Activated CD4-positive, alpha-beta memory T cell treated with anti-CD3 and anti-CD28 coated beads for 36 hours (primary cell): ENCODE results near the gene ANAPC2. TPM values are rescaled to one million over a fixed set of nuclear protein-coding genes. Genes with fewer than 3 reads are reported as not detected.

Experiments used
- CTCF ChIA-PET: fragments of 350-600 bp; sonication (Branson Sonifier 250); formaldehyde crosslinking; loops from one replicate; lab custom pipeline; 2021; ENCODE audit warnings: antibody characterized with exemption, inconsistent platforms; lab: Charles Lee
- POLR2A ChIA-PET: fragments of 350-600 bp; sonication (Branson Sonifier 250); formaldehyde crosslinking; loops from one replicate; lab custom pipeline; 2021; ENCODE audit warnings: antibody characterized with exemption; lab: Charles Lee
- DNase-seq: peaks from one replicate; pipeline ENCODE4 v3.0.0-alpha.2; 2020
- H3K27ac Mint-ChIP-seq: one replicate; pipeline ENCODE4 v1.8.0; 2021; ENCODE audit warnings: mixed read lengths
- H3K27me3 Mint-ChIP-seq: one replicate; pipeline ENCODE4 v1.8.0; 2021; ENCODE audit warnings: mixed read lengths
- H3K36me3 Mint-ChIP-seq: one replicate; pipeline ENCODE4 v1.8.0; 2021; ENCODE audit warnings: mixed read lengths
- H3K4me1 Mint-ChIP-seq: one replicate; pipeline ENCODE4 v1.8.0; 2021; ENCODE audit warnings: low read depth, mixed read lengths
- H3K4me3 Mint-ChIP-seq: one replicate; pipeline ENCODE4 v1.8.0; 2021; ENCODE audit warnings: mild to moderate bottlenecking, mixed read lengths
- H3K9me3 Mint-ChIP-seq: one replicate; pipeline ENCODE4 v1.8.0; 2021; ENCODE audit warnings: mixed read lengths
- intact Hi-C: fragments of 100-400 bp; cut with micrococcal nuclease; formaldehyde crosslinking; loops from one replicate; pipeline ENCODE4 v1.15.1; 2023
- total RNA-seq, 2 experiments: library from RNA; stranded (reverse); gene quantifications; one replicate each; pipeline ENCODE4 v1.2.3, GENCODE V29; 2021

ANAPC2 gene
- total RNA-seq, 2 experiments from 2014 or later = 36.3 to 36.9 TPM

DNA sequence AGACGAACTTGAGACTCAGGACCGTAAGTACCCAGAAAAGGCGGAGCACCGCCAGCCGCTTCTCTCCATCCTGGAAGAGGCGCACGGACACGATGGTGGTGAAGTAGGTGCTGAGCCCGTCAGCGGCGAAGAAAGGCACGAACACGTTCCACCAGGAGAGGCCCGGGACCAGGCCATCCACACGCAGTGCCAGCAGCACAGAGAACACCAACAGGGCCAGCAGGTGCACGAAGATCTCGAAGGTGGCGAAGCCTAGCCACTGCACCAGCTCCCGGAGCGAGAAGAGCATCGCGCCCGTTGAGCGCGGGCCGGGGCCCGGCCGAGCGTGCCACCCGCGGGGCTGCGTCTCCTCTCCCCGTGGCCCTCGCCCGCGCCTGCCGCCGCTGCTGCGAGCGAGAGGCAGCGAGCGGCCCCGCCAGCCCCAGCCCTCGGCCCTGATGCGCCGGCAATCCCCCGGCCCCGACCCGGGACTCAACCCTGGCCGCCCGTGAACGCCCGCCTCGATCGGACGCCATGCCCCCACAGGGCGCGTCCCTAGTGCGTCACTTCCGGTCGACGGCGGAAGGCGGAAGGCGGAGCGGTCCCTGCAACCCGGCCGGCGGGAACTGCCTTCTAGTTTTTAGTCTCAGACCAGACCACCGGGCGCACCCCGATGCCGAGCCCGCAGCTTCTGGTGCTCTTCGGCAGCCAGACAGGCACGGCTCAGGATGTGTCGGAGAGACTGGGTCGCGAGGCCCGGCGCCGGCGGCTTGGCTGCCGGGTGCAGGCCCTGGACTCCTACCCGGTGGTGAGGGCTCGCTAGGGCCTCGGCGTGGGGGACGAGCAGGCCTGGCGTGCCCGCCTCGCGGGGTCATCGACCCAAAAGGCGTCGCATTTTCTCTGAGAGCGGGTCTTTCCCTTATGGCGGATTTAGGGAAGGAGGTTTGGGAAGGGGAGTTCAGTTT lies 17.0 kb upstream of the ANAPC2 start, which contains the start of the genes NDOR1 and TMEM203:
Gene NDOR1 (plus strand): TSS at position 575 of the 944 bp plus-strand sequence. CDS start 78 bp downstream, at position 653.
Gene TMEM203 (minus strand): TSS at position 523 of the 944 bp plus-strand sequence. CDS start 234 bp downstream, at position 289.
- H3K9me3 Mint-ChIP-seq = no peaks in the 10 kb centered on the region
- peak within 1 kb of the TSS; percentile 88 for H3K27ac Mint-ChIP-seq
- CTCF ChIA-PET = interaction anchor here (0.7 to 2.8 kb wide), 7 partner anchors 17 to 724 kb away, joined by 3 to 15 read pairs (median 8); partner anchors contain the start of genes ANAPC2, MAN1B1, RNF224 and SSNA1
- H3K4me3 Mint-ChIP-seq = peak within 1 kb of the TSS; percentile 92
- POLR2A ChIA-PET = interaction anchor here (0.6 to 3.1 kb wide), 9 partner anchors 11 to 119 kb away, joined by 3 to 10 read pairs (median 4); partner anchors contain the start of genes ANAPC2, MAN1B1, SSNA1 and TUBB4B
- no peaks in the 10 kb centered on the region for H3K27me3 Mint-ChIP-seq
- peak; percentile 96 for DNase-seq
- intact Hi-C loops = loop anchor here (1.0 to 10.0 kb wide), 3 partner anchors 17 to 321 kb away; partner anchors contain the start of genes ANAPC2, SSNA1 and TRAF2
- H3K4me1 Mint-ChIP-seq = peaks cover 43% of the 10 kb centered on the region
- peaks cover 18% of the 10 kb centered on the region for H3K36me3 Mint-ChIP-seq

DNA sequence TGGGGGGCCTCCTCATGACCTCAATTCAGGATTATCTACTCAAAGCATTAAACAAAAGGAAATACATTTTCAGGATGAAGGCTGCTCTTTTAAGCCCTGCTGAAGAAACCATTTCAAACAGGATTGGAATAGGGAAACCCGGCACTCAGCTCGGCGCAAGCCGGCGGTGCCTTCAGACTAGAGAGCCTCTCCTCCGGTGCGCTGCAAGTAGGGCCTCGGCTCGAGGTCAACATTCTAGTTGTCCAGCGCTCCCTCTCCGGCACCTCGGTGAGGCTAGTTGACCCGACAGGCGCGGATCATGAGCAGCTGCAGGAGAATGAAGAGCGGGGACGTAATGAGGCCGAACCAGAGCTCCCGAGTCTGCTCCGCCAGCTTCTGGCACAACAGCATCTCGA lies 16.4 kb upstream of the ANAPC2 start:
- peak overlapping the region; percentile 92 for H3K4me3 Mint-ChIP-seq
- ChIA-PET CTCF (interaction anchor here (0.7 to 2.8 kb wide), 7 partner anchors 16 to 725 kb away, joined by 3 to 15 read pairs (median 8); partner anchors contain the start of genes ANAPC2, MAN1B1, RNF224 and SSNA1), POLR2A (interaction anchor here (0.6 to 3.1 kb wide), 8 partner anchors 12 to 119 kb away, joined by 3 to 10 read pairs (median 5); partner anchors contain the start of genes ANAPC2, MAN1B1, SSNA1 and TUBB4B)
- no peaks in the 10 kb centered on the region for H3K27me3 Mint-ChIP-seq
- intact Hi-C loops = loop anchor here (1.0 to 10.0 kb wide), 3 partner anchors 16 to 320 kb away; partner anchors contain the start of genes ANAPC2, SSNA1 and TRAF2
- peaks cover 43% of the 10 kb centered on the region for H3K4me1 Mint-ChIP-seq
- peaks cover 18% of the 10 kb centered on the region for H3K36me3 Mint-ChIP-seq
- H3K9me3 Mint-ChIP-seq = no peaks in the 10 kb centered on the region
- no peak for DNase-seq
- peak overlapping the region; percentile 88 for H3K27ac Mint-ChIP-seq

DNA sequence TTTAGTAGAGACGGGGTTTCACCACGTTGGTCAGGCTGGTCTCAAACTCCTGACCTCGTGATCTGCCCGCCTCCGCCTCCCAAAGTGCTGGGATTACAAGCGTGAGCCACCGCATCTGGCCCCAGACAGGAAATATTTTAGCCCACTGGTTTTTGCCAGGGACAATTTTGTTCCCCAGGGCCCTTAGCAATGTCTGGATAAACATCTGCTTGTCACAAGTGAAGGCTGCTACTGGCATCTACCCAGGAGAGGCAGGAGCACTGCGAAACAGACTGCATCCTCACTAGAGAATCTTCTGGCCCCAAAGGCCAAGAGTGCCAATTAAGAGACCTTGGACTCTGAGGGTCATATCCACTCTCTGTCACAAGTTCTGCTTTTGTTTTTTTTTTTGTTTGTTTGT lies 14.6 kb upstream of the ANAPC2 start:
- H3K4me1 Mint-ChIP-seq = peaks cover 44% of the 10 kb centered on the region
- H3K9me3 Mint-ChIP-seq = no peaks in the 10 kb centered on the region
- no peak overlapping the region for H3K27ac Mint-ChIP-seq
- peaks cover 13% of the 10 kb centered on the region for H3K36me3 Mint-ChIP-seq
- H3K27me3 Mint-ChIP-seq = no peaks in the 10 kb centered on the region
- DNase-seq = no peak
- ChIA-PET CTCF (interaction anchor here (0.6 kb wide), 1 partner anchor 83 kb away, joined by 3 read pairs; no protein-coding TSS in a partner anchor), POLR2A (no interaction called here)
- H3K4me3 Mint-ChIP-seq = no peak overlapping the region
- intact Hi-C loops = loop anchor here (10.0 kb wide), 1 partner anchor 318 kb away; the partner anchor contains the start of gene TRAF2

DNA sequence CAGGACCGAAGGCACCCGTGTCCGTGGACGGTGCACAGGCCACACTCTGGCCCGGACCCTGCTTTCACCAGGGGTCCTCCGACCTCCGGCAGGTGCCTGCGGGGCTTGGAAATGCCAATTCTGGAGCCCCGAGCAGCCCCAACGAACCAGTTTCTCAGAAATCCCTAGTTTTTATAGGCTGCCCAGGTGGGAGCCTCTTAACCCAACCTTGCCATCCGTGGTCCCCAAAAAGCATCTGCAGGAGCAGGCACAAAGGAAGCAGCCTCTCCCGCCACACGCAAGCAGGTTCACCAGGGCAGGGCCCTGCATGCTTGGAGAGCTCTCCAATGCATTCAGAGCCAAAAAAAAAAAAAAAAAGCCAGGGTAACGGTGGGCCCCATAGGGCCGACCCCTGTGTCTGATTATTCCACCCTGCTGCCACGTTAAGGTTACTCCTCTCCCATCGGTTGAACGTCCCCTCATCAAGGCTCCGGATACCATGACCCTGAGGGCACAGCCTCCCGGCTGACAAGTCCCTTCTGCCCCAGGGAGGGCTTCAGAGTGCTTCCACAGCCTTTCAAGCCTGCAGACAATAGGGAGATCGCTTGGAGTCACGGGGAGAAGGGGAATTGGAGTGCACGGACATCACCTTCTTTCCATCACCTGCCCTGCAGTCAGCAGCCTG lies 13.0 kb upstream of the ANAPC2 start:
- intact Hi-C loops = loop anchor here (2.0 to 10.0 kb wide), 2 partner anchors 39 to 317 kb away; partner anchors contain the start of genes TRAF2 and TUBB4B
- Mint-ChIP-seq H3K4me3 (peak overlapping the region; percentile 82), H3K36me3 (peaks cover 5% of the 10 kb centered on the region), H3K9me3 (no peaks in the 10 kb centered on the region), H3K27ac (peak overlapping the region; percentile 67), H3K27me3 (no peaks in the 10 kb centered on the region), H3K4me1 (peaks cover 31% of the 10 kb centered on the region)
- ChIA-PET POLR2A (interaction anchor here (0.6 to 1.9 kb wide), 10 partner anchors 12 to 211 kb away, joined by 3 to 14 read pairs (median 4); partner anchors contain the start of genes ANAPC2, CYSRT1, DPP7 and NRARP), CTCF (interaction anchor here (0.9 to 1.5 kb wide), 12 partner anchors 13 to 359 kb away, joined by 3 to 11 read pairs (median 3); partner anchors contain the start of genes AJM1, ANAPC2, RNF208 and SSNA1)
- DNase-seq = no peak

DNA sequence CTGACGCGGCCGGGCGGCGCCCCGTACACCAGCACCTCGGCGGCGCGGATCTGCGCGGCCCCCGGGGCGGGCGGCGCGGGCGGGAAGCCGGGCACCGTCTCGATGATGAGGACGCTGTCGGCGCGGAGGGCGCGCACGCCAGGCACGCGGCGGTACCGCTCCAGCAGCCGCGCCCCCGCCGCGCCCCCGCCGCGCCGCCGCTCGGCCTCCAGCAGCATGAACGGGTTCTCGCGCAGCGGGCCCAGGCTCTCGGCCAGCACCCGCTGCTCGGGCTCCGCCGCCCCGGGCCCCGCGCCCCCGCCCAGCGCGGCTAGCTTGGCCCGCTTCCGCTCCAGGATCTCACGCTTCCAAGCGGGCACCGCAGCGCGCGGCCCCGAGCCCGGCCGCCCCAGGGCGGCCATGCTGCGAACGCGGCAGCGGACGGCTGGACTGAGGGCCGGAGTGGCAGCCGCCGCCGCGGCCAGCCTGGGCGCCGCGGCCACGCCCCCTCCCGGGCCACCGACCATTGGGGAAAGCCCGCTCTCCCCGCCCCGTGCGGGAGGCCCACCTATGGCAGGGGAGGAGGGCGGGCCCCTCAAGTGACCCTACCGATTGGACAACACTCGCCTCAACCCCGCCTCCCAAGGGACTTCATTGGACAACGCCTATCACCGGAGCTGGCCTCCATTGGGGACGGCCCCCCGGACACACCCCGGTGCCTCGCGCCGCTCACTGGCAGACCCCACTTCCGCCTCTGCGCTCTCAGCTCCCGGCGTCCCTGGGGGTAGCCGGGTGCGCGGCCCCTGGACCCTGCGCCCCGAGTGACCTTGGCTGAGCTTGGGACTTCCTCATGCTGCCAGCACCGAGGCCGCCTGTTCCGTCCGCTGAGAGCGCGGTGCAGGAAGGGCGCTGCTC lies 12.2 kb upstream of the ANAPC2 start, which contains the start of gene TPRN:
Gene TPRN (minus strand): TSS at position 431 of the 894 bp plus-strand sequence. CDS start 30 bp downstream, at position 401.
- no peaks in the 10 kb centered on the region for H3K9me3 Mint-ChIP-seq
- H3K4me1 Mint-ChIP-seq = peaks cover 26% of the 10 kb centered on the region
- H3K27ac Mint-ChIP-seq = peak within 1 kb of the TSS; percentile 67
- H3K27me3 Mint-ChIP-seq = no peaks in the 10 kb centered on the region
- H3K4me3 Mint-ChIP-seq = peak within 1 kb of the TSS; percentile 82
- intact Hi-C loops = loop anchor here (1.0 to 10.0 kb wide), 4 partner anchors 12 to 316 kb away; partner anchors contain the start of genes ANAPC2, SSNA1, TRAF2 and TUBB4B
- ChIA-PET POLR2A (interaction anchor here (0.6 to 1.9 kb wide), 9 partner anchors 11 to 101 kb away, joined by 3 to 14 read pairs (median 3); partner anchors contain the start of genes ANAPC2, CYSRT1, DPP7 and NRARP), CTCF (interaction anchor here (0.9 to 1.5 kb wide), 10 partner anchors 12 to 170 kb away, joined by 3 to 11 read pairs (median 3); partner anchors contain the start of genes ANAPC2, RNF208 and SSNA1)
- DNase-seq = peak; percentile 99
- peaks cover 5% of the 10 kb centered on the region for H3K36me3 Mint-ChIP-seq

DNA sequence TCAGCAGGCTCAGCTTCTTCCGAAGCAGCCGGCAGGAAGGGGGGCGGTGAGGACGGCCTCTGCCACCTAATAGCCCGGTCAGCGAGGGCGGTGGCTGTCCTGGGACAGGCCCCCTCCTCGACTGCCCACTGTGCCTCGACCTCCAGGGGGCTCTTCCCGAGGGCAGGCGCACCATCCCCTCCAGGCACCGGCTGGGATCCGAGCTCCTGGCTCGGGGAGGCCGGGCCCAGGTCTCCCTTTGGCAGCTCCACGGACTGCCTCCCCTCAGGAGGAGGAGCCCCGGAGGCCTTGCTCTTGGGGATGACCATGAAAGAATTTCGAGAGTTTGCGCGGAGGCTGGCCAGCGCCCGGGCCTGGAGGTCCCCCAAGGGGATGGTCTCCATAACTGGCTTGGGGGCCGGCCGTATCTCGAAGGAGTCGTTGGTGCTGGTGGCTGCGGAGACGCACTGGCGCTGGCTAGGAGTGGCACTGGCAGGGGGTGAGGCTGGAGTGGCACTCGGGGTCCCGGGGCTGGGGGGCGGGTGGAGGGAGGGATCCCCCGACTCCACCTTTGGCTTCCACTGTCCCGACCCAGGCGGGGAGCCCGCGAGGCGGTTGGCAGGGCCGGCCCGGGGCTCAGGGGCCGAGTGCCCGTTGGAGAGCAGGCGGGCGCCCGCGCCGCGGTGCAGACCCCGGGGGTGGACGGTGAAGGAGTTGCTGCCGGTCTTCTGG lies 11.2 kb upstream of the ANAPC2 start:
- Mint-ChIP-seq H3K36me3 (no peaks in the 10 kb centered on the region), H3K27me3 (no peaks in the 10 kb centered on the region), H3K4me3 (peak overlapping the region; percentile 68), H3K9me3 (no peaks in the 10 kb centered on the region), H3K27ac (peak overlapping the region; percentile 42), H3K4me1 (peaks cover 26% of the 10 kb centered on the region)
- ChIA-PET POLR2A (interaction anchor here (0.8 to 1.7 kb wide), 2 partner anchors 10 kb away, joined by 3 to 14 read pairs; partner anchors contain the start of genes ANAPC2 and SSNA1), CTCF (interaction anchor here (1.0 to 2.2 kb wide), 4 partner anchors 10 to 77 kb away, joined by 3 to 8 read pairs (median 4); partner anchors contain the start of gene RNF224)
- no peak for DNase-seq
- intact Hi-C loops = loop anchor here (1.0 to 10.0 kb wide), 4 partner anchors 11 to 315 kb away; partner anchors contain the start of genes ANAPC2, SSNA1, TRAF2 and TUBB4B

DNA sequence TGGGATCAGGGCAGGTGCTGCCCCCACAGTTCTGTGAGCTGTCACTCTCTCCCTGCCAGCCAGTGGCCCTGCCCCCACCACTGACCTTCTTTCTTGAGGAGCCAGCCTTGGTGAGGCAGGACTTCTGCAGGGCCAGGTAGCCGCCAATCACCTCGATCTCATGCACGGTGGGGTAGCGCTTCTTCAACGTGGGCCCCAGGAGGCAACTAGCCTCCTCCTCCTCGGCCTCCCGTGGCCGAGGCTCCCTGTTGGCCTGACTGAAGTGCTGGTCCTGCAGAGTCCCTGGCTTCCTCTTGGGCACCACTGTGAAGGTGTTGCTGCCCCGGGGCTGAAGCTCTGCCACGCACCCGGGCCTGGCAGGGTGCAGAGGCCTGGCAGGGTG lies 10.5 kb upstream of the ANAPC2 start:
- ChIA-PET CTCF (interaction anchor here (1.0 to 2.2 kb wide), 4 partner anchors 10 to 76 kb away, joined by 3 to 8 read pairs (median 4); partner anchors contain the start of gene RNF224), POLR2A (interaction anchor here (0.8 to 0.9 kb wide), 2 partner anchors 9 to 11 kb away, joined by 3 read pairs; no protein-coding TSS in a partner anchor)
- no peaks in the 10 kb centered on the region for H3K27me3 Mint-ChIP-seq
- no peaks in the 10 kb centered on the region for H3K36me3 Mint-ChIP-seq
- peak overlapping the region; percentile 12 for H3K4me3 Mint-ChIP-seq
- no peak overlapping the region for H3K27ac Mint-ChIP-seq
- H3K9me3 Mint-ChIP-seq = no peaks in the 10 kb centered on the region
- intact Hi-C loops = no loop called here
- peaks cover 19% of the 10 kb centered on the region for H3K4me1 Mint-ChIP-seq
- DNase-seq = no peak

DNA sequence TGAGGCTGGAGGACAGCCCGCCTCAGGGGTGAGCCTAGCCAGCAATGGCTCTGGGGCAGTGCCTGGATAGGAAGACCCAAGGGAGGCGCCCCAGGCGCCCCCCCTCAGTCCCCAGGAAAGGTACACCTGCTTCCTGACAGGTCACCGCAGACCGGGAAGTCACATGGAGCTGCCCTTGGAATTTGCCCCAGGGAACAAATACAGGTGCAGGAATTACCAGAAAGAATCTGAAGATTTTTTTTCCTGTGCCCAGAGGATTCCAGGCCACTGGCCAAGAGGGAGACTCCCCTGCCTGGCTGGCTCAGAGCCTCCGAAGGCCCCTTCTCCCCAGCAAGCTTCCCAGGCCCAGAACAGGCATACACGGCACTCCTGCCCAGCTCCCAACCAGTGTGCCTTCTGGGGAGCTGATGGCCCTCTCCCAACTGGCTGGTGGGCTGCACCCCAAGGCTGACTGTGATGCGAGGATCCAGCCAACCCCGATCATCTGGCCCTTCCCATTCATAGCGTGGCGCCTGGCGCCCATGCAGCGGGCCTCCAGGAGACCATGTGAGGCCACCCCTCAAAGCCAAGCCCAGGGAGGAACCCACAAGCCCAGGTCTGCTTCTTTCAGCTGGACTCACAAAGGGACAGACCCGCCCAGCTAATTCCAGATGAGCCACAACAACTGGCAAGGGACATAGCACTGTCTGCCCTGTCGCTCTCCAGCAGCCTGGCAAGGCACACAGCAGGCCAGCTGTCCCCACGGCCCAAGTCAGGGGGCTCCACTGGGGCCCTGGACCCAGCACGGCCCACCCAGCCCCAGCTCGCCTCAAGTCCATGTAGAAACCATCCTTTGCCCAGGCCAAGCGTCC lies 9.9 kb upstream of the ANAPC2 start:
- no peak overlapping the region for H3K27ac Mint-ChIP-seq
- H3K4me3 Mint-ChIP-seq = no peak overlapping the region
- ChIA-PET CTCF (interaction anchor here (1.3 to 2.2 kb wide), 3 partner anchors 9 to 76 kb away, joined by 3 to 8 read pairs (median 4); partner anchors contain the start of gene RNF224), POLR2A (interaction anchor here (0.9 to 1.2 kb wide), 2 partner anchors 9 to 12 kb away, joined by 3 to 4 read pairs; no protein-coding TSS in a partner anchor)
- intact Hi-C loops = no loop called here
- H3K9me3 Mint-ChIP-seq = no peaks in the 10 kb centered on the region
- peaks cover 15% of the 10 kb centered on the region for H3K4me1 Mint-ChIP-seq
- H3K27me3 Mint-ChIP-seq = no peaks in the 10 kb centered on the region
- no peak for DNase-seq
- H3K36me3 Mint-ChIP-seq = no peaks in the 10 kb centered on the region
